Measurements from ENCODE around the gene COL13A1. TPM values are rescaled to one million over a fixed set of nuclear protein-coding genes. Genes with fewer than 3 reads are reported as not detected.

The COL13A1 gene
- total and polyA plus RNA-seq, 2 of the 8 experiments (the other 6 are each of a cell fraction or from before 2014, with no cell fraction given), result 2.6 to 5.2 TPM

GRCh38 chr10:69807122-69807521, 5.4 kb downstream of the COL13A1 start:
- WGBS, 2 experiments (ENCODE audit: extremely low coverage in 1 of 2, insufficient coverage in 1 of 2, insufficient read length in 1 of 2, insufficient replicate concordance in 2 of 2, low coverage in 1 of 2, low lambda C conversion rate in 2 of 2, missing lambda C conversion rate in 1 of 2), result 95% methylated on average over 2 of the region's 2 CpGs; no CpG with 5 or more reads in 1 of the 2 experiments
- H3K4me2 ChIP-seq (ENCODE audit: insufficient read depth in 1 of 2, low read depth in 2 of 2, low read length in 2 of 2), result no peak overlapping the region
- TF ChIP-seq YY1 (IDR thresholded peaks at IDR 0.05; ENCODE audit: low read depth, low read length), result no peak
- TF ChIP-seq CHD2 (IDR thresholded peaks at IDR 0.05; ENCODE audit: low read length), result no peak
- no peak for TF ChIP-seq TBP (IDR thresholded peaks at IDR 0.05; ENCODE audit: low read depth, low read length)
- TF ChIP-seq ZNF274 (IDR thresholded peaks at IDR 0.05; ENCODE audit: borderline replicate concordance, extremely low read depth, low read length), result no peak
- no peak for TF ChIP-seq CTBP2 (IDR thresholded peaks at IDR 0.05; ENCODE audit: borderline replicate concordance, insufficient read depth, insufficient read length, low read length)

More at GRCh38 chr10:69807122-69807521, 5.4 kb downstream of the COL13A1 start:
- no peak overlapping the region for H4K5ac ChIP-seq (ENCODE audit: insufficient read length, low read depth, low read length)
- POLR2A ChIA-PET (ENCODE audit: partially characterized antibody), result no interaction called here
- peaks cover 10 to 25% (median 20%) of the 10 kb centered on the region in 4 experiments; a peak in 6 of 7 replicates for H3K27me3 ChIP-seq (replicated peaks in 1 of 4; ENCODE audit: control insufficient read depth in 3 of 4, extremely low read depth in 1 of 4, insufficient read depth in 3 of 4, low read length in 3 of 4)
- peaks cover 0 to 16% (median 9%) of the 10 kb centered on the region in 4 experiments; a peak in 5 of 7 replicates for H3K4me1 ChIP-seq (replicated peaks in 1 of 4; ENCODE audit: control insufficient read depth in 3 of 4, insufficient read depth in 4 of 4, low read length in 3 of 4)
- H3K79me1 ChIP-seq (ENCODE audit: low read depth, low read length), result no peaks in the 10 kb centered on the region
- no peak overlapping the region for H3K27ac ChIP-seq (ENCODE audit: low read depth, low read length)
- no peak overlapping the region for H3K23ac ChIP-seq (ENCODE audit: insufficient read length)
- no peak overlapping the region for H4K91ac ChIP-seq (replicated peaks; ENCODE audit: insufficient read length, low read length)
- CTCF ChIA-PET (ENCODE audit: partially characterized antibody), result interaction anchor here (1.2 to 40.6 kb wide), 14 partner anchors 8 to 152 kb away, joined by 3 to 958 read pairs (median 7); partner anchors contain the start of gene COL13A1
- H2BK15ac ChIP-seq (ENCODE audit: low read length), result no peak overlapping the region
- H3K56ac ChIP-seq (replicated peaks; ENCODE audit: insufficient read length, low read depth, low read length), result no peak overlapping the region
- no peak overlapping the region for H2AK5ac ChIP-seq (ENCODE audit: low read depth, low read length)
- no peak overlapping the region for H3K4ac ChIP-seq (replicated peaks; ENCODE audit: insufficient read length, low read depth, low read length)
- no peak overlapping the region for H4K8ac ChIP-seq (ENCODE audit: extremely low read depth, insufficient read depth, low read length)
- H3K18ac ChIP-seq (ENCODE audit: extremely low read depth, low read length), result no peak overlapping the region
- no peak overlapping the region for H2BK20ac ChIP-seq (ENCODE audit: low read length)
- H4K20me1 ChIP-seq (replicated peaks in 1 of 2; ENCODE audit: control insufficient read depth in 1 of 2, insufficient read depth in 2 of 2, low read length in 2 of 2), result peaks cover 0 to 8% of the 10 kb centered on the region in 2 experiments
- H3K23me2 ChIP-seq (ENCODE audit: low read depth, low read length), result peaks cover 8% of the 10 kb centered on the region
- H2BK120ac ChIP-seq (replicated peaks; ENCODE audit: low read depth, low read length), result no peak overlapping the region
- no peak overlapping the region for H3K4me3 ChIP-seq (ENCODE audit: extremely low read depth in 1 of 4, insufficient read depth in 2 of 4, low read depth in 3 of 4, low read length in 4 of 4)
- no peaks in the 10 kb centered on the region for H3K9me3 ChIP-seq (ENCODE audit: insufficient read depth in 2 of 2, low read depth in 1 of 2, low read length in 1 of 2)
- no peak overlapping the region for H3K14ac ChIP-seq (ENCODE audit: insufficient read length)
- H3K36me3 ChIP-seq (ENCODE audit: control insufficient read depth in 2 of 4, insufficient read depth in 4 of 4, low read length in 3 of 4), result no peaks in the 10 kb centered on the region; a peak in 1 of 8 replicates
- H3K9ac ChIP-seq (replicated peaks in 1 of 4; ENCODE audit: extremely low read depth in 1 of 4, low read depth in 3 of 4, low read length in 3 of 4), result no peak overlapping the region
- H2BK12ac ChIP-seq (ENCODE audit: low read depth, low read length), result no peak overlapping the region
- DNase-seq (ENCODE audit: low read depth in 1 of 2, low spot score in 2 of 2) (no peak), FAIRE-seq (no peak)
- no peak overlapping the region for H2BK5ac ChIP-seq (ENCODE audit: low read depth, low read length)
- no peaks in the 10 kb centered on the region for H3K79me2 ChIP-seq (ENCODE audit: control insufficient read depth in 1 of 2, insufficient read depth in 2 of 2, low read length in 2 of 2)
- no peak overlapping the region for H2AFZ ChIP-seq (ENCODE audit: low read length)

Measured in H1 (cell line).